Suppressor macrophage treated with lipopolysaccharide for 1 hour (primary cell): Measurements from ENCODE around the gene PRICKLE1.
A peak's percentile ranks its signal among the peaks of the same experiment; 100 is the strongest.
"Not testable (repeated sequence)": the region's sequence is repeated elsewhere in the genome, so short reads cannot be mapped to it uniquely, and the experiment has no call there.

Experiments used
- DNase-seq, 3 donors: peaks; one replicate each; pipeline ENCODE4 v3.0.0-alpha.2; 2020 to 2022

The PRICKLE1 gene

DNA sequence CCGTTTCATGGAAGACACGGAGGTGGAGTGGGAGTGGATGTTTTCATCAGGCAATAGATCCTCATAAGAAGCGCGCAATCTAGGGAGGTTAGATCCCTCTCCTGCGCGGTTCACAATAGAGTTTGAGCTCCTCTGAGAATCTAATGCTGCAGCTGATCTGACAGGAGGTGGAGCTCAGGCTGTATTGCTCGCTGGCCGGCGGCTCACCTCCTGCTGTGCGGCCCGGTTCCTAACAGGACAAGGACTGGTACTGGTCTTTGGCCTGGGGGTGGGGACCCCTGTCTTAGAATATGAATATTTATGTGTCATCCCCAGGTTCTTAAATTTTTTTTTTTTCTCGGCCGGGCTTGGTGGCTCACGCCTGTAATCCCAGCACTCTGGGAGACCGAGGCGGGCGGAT is 36.7 kb downstream of the PRICKLE1 start:
- no peak for DNase-seq

DNA sequence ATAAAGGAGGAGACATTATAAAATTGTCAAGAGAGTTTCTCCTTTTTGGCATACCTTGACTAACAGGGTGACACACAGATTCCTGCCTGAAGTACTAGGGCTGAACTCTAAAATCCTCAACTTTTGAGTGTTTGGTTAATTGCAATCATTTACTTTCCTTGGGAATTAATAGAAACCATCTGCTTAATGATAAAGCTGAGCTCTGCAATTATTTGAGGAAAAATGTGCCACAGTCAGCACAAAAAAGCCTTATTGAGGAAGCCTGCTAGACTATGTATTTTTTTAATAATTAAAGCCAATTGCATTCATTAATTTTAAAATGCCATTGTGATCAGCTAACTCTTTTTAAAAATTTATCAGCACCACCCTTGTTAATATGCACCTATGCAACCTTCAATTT is 38.7 kb downstream of the PRICKLE1 start:
- no peak for DNase-seq

DNA sequence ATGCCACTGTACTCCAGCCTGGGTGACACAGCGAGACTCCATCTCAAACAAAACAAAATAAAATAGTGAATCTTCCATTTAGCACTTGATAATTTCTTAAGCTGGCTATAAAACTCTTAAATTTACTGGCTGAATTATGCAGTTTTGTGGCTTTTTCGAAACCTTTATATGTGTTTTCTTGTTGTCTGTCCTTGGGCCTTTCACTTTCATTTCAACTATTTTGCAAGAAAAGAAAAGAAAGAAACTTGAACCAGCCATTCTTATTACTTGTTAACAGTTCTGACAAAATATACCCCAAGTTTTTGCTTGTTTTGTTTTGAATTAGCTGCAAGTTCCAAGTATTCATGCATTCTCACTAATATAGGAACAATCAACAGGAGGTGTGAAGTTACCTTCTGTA is 42.8 kb downstream of the PRICKLE1 start:
- no peak for DNase-seq

DNA sequence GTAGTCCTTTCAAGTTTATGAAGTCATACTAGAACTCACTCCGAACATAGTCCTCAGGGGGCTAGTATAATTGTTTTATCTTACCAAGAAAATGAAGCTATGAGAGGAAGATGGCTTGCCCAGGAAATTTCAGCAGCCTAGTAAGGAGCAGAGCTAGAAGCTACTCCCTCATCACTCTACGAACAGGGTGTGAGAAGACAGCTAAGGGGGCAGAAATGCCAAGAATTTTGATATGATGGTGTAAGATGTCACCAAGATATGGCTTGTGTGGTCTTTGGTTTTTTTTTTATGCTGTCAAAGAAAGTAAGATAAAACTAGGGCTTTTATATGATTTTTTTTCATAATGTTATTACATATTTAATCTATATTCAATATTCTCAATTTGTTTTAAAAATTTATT is 47.6 kb downstream of the PRICKLE1 start:
- DNase-seq, result no peak

DNA sequence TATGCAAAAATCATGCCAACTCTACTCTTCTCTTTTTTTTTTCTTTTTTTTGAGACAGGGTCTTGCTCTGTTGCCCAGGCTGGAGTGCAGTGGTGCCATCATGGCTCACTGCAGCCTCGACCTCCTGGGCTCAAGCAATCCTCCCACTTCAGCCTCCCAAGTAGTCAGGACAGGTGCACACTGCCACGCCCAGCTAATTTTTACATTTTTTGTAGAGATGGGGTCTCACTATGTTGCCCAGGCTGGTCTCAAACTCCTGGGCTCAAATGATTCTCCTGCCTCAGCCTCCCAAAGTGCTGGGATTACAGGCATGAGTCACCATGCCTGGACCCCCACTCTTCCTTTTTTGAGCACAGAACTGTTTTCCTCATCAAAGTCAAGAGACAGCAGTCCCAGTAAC is 48.2 kb downstream of the PRICKLE1 start:
- DNase-seq, result not testable (repeated sequence)

DNA sequence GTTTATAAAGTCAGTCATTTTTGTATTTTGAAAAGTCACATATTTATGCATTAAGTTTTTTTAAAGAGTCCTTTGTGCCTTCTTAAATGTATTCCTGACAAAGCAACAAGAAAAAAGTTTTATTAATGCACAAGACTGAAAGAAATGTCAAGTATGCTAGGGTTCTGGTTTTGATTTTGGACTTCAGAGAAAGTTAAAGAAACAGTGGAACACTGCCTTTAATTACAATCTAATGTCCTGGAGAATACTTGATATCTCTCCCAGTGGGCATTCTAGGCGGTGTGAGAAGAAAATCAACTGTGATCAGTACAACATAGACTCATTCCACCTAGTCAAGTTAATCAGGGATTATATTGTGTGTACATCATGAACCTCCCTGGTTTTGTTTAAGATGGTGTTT is 49.9 kb downstream of the PRICKLE1 start:
- no peak for DNase-seq

DNA sequence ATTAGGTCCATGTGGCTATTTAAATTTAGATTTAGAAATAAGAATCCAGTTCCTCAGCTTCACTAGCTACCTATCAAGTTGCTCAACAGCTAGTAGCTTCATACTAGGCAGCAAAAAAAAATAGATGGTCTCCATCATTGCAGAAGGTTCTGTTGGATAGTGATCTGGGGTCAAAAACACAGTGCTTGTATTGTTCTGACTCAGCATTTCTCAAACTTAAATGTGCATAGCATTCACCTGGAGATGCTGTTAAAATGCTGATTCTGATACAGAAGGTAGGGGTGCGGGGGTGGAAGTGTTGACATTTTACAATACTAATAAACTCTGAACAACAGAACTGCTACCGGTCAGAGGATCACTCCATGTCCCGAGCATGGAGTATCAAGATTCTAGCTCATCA is 51.3 kb downstream of the PRICKLE1 start:
- no peak for DNase-seq

DNA sequence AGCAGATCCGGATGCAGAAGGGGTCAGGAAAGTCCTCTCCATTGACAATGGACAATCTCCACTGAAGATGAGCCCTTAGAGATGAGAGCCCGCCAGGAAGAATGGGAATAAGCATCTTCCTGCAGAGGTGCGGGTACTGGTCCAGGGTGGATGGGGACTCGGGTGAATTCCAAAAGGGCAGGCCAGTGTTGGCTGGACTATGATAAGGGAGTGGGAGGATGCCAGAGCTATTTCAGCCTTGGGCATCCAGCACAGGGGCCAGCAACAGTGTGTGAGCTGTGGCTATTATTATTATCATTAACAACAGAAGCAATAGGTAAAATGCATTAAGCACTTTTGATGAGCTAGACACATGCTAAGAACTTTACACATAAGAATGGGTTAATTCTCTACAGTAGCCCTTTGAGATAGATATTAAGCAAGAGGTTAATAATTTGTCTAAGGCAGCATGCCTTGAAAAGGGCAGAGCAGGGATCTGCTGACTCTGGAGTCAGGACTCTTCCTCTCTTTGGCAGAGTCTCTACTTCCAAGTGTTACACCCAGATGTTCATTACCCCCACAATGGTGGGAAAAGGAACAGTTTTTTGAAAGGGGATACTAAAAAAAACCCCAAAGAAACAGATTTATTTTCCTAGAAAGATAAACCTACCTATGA is 55.2 kb downstream of the PRICKLE1 start:
- DNase-seq, result no peak

DNA sequence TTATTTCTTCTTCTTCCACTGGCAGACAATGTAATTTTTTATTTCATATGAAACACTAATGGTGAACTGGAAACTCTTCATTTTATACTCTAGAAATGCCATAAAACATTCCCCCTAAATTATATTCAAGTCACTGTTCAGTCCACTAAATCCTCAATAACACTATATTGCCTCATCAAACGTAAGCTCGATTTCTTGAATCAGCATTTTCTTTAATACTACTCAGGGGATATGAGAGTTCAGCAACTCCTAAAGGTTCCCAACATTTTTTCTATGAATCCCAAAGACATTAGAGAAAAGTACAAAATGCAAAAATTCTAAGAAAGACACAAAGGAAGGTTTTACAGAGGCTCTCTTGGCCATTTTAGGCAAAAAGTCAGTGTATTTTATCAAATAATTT is 59.3 kb downstream of the PRICKLE1 start:
- no peak for DNase-seq

DNA sequence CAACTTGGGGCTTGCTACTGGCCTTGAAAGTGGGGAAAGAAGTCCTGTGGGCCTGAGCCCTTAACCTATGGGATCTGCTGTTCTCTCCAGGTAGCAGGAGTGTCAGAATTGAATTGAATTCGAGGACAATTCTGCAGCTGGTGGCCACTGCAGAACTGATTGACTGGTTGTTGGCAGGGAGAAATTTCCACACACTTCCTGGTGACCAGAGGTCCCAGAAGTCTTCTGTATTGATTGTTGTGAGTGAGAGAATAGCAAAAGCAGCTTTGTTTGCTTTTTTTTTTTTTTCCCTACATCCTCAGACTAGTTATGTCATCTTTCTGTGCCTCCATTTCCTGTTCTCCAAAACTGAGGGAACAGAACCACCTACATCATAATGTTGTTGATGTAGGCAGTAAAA is 64.1 kb downstream of the PRICKLE1 start:
- DNase-seq, result no peak

DNA sequence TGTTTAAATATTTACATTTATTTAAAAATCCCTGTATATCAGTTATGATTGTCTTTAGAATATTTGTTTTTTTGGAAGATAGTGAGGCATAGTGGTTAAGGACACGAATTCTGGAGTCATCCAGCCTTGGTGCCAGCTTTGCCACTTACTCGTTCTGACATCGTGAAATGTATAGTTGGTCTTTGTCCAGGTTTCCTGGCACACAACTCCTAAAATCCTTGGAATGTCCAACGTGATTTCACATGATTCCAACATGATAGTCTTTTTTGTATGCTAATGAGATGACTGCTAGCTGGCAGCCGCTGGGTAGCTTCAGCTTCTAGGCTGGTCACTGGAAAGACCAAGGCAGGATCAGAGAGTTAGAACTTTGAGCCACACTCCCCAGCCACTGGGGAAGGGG is 64.8 kb downstream of the PRICKLE1 start:
- DNase-seq, result no peak

DNA sequence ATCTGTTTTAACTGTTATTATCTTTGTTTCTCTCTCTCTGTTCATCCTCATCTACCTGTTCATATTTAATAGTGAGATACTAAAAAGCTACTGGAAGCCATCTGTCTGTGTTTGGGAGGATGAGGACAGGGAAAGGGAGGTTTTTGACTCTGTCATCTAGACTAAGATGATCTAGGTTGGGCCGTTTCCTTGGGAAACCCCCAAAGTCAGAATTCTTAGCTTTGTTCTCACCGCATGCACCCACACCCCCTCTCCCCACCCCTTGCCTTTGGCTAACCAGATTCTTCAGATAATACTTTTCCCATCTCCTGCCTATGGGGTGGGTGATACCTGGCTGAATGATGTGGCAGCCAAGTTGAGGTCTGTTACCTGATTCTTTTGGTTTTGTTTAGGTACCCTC is 73.0 kb downstream of the PRICKLE1 start:
- no peak for DNase-seq

DNA sequence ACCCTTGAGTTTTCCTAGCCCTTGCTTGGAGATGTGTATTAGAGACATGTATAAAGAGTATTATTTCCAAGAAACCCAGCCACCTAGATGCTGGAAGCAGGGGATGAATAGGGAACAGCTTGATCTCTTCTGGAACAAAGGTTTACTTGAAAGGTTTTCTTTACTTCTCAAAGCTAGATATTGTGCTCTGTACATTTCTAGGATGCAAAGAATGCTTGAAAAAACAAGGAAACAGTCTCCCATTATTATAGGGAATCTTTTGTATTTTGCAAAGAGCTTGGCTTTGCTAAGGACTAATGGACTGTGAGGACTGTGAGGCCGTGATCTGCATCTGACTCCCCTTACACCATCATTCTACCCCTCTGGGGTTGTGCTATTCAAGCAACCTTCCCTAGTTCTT is 77.9 kb downstream of the PRICKLE1 start:
- DNase-seq, result no peak

DNA sequence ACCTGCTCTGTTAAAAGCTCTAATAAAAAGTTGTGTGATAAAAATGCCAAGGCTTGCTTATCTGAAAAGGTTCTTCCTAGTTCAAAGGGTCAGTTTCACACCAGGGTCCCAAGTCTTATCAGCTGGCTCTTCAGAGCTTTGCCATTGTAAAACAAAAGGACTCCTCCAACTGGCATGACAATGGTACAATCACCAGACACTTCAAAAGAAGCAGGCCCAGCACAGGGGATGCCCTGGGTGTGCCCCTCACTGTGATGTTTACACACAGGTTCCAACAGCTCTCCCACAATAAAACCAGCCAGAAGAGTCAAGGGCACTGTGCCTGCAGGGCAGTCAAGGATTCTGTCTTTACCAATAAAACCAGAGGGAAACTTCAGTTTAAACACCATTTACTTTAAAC is 78.7 kb downstream of the PRICKLE1 start:
- no peak for DNase-seq

DNA sequence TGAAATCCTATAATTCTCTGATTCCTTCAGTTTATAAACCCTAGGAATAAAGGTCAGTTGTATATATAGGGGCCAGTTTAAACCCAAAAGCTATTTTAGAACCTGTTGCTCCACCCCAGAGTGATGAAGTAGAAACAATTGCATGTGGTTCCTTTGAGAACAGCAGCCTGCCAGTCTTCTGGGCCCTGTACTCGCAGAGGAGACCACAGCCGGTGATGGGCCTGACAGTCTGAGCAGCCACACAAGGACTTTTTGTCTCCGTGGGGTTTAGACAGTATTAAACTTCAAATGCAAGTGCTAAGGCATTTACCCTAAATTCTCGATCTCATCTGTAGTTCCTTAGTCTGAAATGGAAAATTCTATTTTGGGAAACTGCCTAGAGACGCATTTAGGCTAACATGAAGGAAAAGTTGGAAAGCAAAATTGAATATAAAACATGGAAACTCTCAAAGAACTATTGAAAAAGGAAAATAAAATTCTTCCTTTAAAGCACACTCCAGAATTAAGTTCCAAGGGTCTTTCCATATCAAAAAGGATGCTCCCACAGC is 80.6 kb downstream of the PRICKLE1 start:
- no peak for DNase-seq

DNA sequence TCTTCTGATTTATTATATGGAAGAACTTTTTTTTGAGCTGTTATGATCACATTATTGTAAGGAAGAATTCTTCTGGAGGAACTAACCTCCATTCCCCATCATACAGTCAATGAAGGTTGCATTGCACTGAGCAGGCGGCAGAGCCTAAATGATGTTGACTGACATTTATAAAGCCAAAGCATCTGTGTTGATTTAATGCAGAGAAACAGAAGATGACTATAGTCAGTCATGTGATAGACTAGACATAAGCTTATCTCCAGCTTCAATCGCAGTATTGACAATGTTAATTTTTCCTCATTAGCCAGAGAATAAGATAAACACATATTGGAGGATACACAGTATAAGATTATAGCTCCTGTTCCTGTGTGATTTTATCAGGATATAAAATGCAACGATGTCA is 82.0 kb downstream of the PRICKLE1 start:
- DNase-seq, result no peak

DNA sequence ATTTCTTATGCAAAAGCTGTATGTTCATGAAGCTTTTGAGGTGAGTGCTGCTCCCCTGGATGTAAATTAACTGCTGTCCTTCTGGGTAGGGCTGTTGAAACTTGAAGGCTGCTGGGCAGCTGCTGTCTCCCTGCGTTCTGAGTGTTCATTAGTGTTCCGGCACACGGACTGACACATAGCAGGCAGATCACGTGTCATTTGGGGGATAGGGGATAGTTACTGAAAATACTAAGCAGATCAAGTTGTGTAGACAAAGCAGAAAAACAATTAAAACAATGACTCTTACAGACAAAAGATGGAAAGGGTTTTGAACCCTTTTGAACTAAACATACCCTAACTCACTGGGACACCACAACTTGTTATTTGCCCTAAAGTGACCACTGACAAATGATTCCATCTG is 82.5 kb downstream of the PRICKLE1 start:
- no peak for DNase-seq

DNA sequence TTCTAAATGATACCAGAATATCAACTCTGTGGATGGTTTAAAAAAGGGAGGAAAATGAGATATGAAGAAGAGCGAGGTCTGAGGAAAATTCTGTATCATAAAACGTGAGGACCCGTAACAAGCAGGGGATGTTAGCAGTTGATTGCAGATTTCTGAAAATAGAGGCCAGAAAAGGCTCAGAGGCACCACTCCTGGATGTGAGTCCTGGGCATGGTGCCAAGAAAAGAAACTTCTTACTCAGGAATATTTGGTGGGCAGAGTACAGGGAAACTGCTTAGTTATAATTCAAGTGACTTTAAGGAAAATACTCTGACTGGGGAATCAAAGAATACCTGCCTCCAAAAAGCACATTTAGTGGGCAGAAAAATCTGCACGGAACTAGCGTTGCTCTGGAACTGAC is 85.5 kb downstream of the PRICKLE1 start:
- peak in 1 of 3 donors; percentile 3 for DNase-seq

DNA sequence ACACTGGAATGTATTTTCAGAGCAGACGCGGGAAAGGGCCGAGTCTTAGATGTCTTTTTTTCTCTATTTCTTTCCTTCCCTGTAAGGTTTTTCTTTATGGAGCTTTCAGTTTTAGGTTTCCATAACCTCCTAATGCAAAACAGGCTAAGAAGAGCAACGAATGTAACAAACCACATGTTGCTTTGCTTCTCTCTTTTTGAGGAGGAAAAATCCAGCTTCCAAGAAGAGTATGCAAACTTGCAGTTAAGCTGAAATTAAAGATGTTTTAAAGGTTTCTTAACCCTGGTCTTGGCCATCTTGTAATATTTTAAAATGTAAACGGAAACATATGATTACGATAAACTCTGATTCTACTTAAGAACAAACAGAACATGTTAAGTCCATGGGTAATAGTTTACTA is 86.9 kb downstream of the PRICKLE1 start:
- no peak for DNase-seq

DNA sequence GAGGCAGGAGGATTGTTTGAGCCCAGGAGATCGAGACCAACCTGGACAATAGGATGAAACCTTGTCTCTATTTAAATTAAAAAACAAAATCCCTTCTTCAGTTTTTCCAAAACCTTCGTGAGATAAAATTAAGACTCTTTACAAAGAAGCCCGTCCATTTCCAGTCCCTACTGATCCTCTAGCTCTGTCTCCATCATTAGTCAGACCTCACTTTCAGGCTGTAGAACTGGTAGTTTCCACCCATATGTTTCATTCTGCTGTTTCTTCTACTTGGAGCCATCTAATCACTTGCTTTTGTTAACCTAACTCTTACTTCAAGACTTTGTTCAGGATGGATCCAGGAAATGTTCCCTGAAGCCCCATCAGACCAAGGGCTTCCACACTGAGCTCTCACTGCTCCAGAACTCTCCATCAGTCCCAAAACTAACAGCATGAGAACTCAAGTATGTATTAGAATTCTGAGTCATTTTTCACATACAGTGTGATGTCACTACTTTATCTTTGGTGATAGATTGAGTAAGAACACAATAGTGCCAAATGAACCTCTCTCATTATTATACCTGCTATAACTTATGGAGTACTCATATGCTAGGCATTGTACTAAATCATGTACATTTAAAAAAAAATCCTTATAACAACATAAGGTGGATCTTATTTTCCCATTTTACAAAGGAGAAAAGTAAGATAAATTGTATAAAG is 90.8 kb downstream of the PRICKLE1 start:
- no peak for DNase-seq

DNA sequence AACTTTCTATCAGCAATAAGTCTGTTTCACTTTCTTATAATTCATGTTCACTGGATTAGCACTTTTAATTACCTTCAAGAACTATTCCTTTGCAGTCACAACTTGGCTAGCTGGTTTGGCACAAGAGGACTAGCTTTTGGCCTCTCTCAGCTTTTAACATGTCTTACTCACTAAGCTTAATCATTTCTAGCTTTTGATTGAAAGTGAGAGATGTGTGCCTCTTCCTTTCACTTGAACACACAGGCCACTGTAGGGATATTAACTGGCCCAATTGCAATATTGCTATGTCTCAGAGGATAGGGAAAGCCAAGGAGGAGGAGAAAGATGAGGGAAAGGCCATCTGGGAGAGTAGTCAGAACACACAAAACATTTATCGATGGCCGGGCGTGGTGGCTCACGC is 92.7 kb downstream of the PRICKLE1 start:
- no peak for DNase-seq

DNA sequence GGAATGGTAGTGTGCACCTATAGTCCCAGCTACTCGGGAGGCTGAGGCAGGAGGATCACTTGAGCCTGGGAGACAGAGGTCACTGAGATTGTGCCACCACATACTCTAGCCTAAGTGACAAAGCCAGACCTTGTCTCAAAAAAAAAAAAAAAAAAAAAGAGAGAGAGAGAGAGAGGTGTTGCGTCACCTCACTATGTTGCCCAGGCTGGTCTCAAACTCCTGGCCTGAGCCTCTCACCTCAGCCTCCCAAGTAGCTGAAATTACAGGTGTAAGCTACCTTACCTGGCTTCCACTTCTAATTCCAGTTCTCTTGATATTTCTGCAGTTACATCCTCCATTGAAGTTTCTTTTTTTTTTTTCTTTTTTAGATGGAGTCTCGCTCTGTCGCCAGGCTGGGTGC is 94.3 kb downstream of the PRICKLE1 start:
- DNase-seq, result no peak

DNA sequence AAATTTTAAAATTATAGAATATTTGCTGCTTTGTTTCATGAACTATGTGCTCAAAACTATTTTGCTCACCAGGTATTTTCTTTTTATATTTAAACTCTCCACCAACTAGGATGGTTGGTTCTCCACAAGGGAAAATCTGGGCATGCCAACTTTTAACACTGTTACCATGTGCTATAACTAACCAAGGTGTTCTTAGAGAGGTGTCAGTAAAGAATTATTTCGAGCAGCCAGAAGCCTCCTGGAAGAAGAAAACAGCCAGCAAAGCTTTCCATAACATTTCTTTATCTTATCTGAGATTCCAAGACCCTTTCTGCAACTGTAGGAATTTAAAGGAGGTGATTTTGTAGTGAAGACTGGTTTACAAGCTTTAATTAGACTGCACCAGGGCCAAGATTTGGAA is 97.3 kb downstream of the PRICKLE1 start:
- no peak for DNase-seq

DNA sequence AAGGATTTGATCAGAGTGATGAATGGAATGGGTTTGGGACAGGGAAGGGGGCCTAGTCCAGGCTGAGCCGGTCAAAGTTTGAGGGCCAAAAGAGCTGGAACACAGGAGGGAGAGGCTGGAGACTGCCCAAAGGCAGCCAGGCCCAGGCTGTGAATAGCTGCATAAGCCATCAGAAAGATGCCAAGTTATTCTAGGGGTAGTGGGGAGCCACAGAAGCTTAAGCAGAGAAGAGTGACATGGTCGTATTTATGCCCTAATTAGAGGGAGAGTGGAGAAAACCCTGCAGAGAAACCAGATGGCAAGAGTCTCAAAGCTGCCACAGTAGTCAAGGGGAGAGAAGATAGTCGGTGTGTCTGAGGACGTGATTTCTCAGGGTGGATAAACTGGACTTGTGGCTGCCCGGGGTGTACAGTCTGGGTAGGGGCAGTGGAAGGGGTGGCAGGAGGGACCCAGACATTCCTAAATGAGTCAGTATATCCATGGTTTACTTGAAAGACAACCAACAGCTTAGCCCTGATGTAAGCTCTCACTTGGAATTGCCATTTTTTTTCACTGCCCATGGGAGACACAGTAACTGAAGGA is 99.2 kb downstream of the PRICKLE1 start:
- no peak for DNase-seq
